ENCODE measurements around the gene HS3ST3B1. TPM values are rescaled to one million over a fixed set of nuclear protein-coding genes. Genes with fewer than 3 reads are reported as not detected.

The HS3ST3B1 gene
- total RNA-seq, 1 donor, result 4.6 TPM

DNA sequence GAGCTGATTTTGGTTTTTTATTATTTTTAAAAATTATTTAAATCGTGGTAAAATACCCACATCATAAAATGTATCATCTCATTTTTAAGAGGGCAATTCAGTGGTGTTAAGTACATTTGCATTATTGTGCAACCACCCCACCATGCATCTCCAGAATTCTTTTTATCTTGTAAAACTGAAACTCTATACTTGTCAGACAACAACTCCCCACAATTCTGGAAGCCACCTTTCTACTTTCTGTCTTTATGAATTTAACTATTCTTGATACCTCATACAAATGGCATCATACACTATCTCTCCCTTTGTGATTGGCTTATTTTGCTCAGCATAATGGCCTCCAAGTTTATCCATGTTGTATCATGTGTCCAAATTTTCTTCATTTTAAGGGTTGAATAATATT lies 97.9 kb downstream of the HS3ST3B1 start:
- no peak for DNase-seq (ENCODE audit: low read depth in 2 of 3, low spot score in 2 of 3)

Other genes starting within 250 kb of the HS3ST3B1 start
- 21.3 TPM for gene COX10, start 231.6 kb upstream of the HS3ST3B1 start, total RNA-seq
- not detected for gene CDRT15, start 64.2 kb upstream of the HS3ST3B1 start, total RNA-seq